NCI-H2227 (cell line): Measurements from ENCODE around the gene DMXL1.
"Not testable (repeated sequence)": the region's sequence is repeated elsewhere in the genome, so short reads cannot be mapped to it uniquely, and the experiment has no call there.

Source experiments
- DNase-seq: peaks from one replicate; lab custom pipeline; 2025; ENCODE audit not compliant: unreplicated experiment; lab: John Stamatoyannopoulos, UW

The DMXL1 gene

DNA sequence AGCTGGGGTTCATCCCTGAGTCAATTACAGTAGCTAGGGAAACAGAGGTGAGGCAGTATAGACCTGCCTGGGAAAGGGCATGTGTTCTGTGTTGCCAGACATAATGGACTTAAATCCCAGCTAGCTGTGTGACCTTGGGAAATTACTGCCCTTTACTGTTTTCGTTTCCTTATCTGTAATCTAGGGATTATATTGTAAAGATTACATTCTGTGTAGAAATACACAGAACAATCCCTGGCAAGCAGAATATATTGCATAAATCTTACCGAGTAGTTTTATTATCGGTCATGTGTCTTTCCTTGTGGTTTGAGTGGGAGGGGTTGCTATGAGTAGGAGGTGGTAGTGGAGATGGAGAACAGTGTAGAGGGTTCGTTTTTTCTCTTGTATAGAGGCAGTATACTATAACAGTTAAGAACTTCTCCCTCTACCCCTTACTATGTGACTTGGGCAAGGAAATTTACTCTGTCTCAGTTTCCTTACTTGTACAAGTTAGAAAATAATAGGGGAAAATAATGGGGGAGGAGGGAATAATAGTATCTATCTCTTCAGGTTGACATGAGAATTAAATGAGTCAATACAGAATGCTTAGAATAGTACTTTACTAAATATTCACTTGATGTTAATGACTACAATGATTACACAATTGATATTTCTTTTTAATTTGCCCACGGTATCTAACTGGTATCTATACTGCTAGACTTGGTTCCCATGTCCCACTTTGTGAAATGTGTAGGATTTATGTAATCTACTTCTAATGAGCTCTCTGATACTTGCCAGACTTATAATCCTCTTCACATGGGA, 7.1 kb upstream of the DMXL1 start:
- no peak for DNase-seq

DNA sequence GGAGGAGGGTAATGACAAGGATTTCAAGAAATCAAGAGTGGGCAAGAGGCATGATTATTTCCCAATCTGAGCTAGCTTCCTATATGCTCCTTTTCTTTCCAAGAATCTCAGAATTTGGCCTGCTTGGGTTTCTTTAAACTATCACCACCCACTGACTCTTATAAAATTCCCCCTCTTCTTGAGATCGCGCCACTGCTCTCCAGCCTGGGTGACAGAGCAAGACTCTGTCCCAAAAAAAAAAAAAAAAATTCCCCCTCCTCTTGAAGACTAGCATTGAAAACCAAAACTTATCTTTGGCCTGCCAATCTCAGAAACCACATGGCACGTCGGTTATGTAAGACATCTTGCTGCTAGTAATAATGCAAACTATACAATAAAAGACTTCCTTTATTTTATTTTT, 3.4 kb upstream of the DMXL1 start:
- DNase-seq: no peak

DNA sequence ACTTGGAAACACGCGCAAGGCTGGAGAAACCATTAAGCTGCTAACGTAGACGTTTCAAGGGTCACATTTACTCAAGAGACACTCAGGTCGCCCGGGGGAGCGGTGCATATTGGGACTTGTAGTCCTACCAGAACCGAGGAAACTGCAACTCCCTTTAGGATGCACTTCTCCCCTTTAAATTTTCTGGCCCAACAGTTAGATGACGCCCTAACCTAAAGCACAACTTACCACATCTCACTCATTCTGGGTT, 384 bp upstream of the DMXL1 start:
- DNase-seq: peak; percentile 90

DNA sequence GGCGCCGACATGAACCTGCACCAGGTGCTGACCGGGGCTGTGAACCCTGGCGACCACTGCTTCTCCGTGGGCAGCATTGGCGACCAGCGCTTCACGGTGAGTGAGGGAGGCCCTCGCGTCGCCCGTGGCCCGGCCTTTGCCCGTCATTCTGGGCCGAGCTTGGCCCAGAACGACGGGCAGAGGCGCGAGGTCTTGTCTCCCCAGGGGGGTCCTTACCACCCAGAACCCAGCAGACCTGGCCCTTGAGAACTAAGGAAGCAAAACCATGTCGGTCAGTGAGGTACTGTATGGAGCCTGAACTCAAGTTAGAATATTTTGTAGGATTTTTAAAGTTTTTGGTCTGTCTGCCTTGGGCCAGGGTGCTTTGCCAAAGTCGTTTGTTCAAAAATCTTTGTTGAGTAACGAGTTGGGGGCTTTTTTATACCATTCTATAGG, 691 bp downstream of the DMXL1 start:
- DNase-seq: peak; percentile 30

DNA sequence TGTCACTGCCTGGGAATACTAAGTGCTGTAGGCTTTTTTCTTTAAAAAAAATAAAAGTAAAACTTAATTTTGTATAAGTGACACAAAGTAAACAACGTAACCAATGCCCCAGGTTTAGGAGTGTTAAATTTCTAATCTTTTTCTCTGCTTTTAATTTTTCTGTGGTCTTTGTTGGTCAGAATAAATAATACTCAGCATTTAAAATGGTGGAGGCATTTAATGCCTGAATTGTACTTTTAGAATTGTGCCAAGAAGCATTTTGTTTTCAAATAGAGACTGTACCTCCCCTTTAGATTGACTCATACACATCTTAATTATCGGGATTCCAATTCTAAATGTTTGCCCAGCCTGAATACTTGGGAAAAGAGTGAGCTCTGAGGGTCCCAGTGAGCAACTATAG, 1.6 kb downstream of the DMXL1 start:
- no peak for DNase-seq

DNA sequence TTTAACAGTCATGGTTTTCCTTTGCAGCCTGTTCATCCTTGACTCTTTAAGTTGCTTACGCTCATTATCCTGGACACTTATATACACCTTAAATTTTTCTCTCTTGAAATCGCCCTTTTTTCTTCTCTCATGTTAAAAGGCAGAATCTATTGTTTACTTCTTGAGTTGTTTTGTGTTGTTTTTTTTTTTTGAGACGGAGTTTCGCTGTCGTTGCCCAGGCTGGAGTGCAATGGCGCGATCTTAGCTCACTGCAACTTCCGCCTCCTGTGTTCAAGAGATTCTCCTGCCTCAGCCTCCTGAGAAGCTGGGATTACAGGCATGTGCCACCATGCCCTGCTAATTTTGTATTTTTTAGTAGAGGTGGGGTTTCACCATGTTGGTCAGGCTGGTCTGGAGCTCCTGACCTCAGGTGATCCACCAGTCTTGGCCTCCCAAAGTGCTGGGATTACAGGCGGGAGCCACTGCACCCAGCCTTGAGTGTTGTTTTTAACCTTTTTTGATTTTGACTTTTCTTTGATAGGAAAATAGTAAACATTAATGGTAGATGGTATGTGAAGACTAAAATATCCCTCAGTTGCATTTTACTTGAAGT, 3.0 kb downstream of the DMXL1 start:
- not testable (repeated sequence) for DNase-seq

DNA sequence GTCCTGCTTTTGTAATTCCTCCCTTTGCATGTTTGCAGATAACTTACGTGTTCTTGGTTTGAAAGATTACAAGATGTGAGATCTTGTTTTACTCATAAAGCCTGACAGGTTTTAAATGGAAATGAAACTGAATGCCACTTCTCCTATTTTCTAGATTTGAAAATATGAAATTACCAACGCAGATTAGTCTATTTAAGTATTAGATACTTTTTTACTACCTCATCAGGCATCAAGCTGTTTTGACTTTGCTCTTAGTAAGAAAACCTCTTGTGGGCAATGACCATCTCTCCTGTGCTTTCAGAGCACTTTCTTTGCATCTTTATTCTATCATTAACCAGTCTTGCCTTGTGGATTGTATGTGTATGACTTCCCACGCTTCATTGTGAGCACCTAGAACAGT, 3.5 kb downstream of the DMXL1 start:
- DNase-seq: no peak

DNA sequence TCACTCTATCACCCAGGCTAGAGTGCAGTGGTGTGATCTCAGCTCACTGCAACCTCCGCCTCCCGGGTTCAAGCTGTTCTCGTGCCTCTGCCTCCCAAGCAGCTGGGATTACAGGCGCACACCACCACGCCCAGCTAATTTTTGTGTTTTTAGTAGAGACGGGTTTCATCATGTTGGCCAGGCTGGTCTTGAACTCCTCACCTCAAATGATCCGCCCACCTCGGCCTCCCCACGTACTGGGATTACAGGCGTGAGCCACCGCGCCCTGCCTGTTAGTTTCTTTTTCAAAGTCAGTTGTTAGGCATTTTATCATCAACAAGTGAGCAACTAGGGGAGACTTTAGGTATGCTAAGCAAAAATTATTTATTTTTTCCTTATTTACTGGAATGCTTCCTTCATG, 4.4 kb downstream of the DMXL1 start:
- DNase-seq: not testable (repeated sequence)

DNA sequence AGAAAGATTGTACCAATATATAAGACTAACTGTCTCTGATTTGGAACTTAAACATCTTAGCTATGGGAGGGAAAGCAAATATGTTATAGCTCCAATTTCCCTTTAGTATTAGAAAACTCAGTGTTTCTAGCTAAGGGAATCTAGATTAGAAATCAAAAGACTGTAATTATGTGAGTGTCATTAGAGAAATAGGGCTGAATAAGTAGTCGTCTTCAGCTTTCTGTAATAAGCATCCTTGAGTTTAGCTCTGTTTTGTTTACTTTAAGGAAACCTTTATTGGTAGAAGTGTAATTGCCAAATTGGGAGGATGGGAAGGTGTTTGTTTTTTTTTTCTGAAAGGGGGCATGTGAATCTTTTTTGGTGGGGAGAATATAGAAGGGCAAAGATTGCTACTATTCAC, 5.2 kb downstream of the DMXL1 start:
- no peak for DNase-seq

DNA sequence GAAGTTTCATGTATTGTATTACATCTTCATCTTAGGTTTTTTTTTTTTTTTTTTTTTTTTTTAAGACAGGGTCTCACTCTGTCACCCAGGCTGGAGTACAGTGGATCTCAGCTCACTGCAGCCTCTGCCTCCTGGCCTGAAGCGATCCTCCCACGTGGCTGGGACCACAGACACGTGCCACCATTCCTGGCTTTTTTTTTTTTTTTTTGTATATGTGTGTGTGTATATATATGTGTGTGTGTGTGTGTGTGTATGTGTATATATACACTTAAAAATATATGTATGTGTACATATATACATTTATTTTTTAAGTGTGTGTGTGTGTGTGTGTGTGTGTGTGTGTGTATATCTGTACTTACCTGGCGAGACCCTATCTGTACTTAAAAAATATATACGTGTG, 6.6 kb downstream of the DMXL1 start:
- DNase-seq: no peak

DNA sequence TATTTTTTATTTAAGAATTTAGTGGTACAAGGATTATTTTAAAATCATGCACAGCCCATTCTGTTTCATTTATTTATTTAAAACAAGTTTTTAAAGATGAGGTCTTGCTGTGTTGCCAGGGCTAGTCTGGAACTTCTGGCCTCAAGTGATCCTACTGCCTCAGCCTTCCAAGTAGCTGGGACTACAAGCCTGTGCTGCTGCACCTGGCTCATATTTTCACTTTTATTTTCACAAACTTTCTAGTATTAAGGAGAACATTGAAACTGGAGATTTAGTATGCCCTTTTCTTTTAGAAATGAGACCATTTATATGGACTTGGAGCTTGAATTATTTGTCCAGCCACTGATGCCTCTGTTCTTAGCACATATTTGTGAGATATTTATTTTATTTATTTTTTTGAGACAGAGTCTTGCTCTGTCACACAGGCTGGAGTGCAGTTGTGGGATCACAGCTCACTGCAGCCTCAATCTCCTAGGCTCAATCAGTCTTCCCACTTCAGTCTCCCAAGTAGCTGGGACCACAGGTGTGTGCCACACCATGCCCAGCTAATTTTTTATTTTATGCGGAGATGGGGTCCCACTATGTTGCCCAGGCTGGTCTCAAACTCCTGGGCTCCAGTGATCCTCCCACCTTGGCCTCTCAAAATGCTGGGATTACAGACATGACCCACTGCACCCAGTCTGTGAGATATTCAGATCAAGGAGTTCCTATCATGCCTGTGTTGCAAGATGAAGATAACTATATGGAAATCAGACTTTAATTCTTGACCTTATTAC, 7.4 kb downstream of the DMXL1 start:
- DNase-seq: no peak

DNA sequence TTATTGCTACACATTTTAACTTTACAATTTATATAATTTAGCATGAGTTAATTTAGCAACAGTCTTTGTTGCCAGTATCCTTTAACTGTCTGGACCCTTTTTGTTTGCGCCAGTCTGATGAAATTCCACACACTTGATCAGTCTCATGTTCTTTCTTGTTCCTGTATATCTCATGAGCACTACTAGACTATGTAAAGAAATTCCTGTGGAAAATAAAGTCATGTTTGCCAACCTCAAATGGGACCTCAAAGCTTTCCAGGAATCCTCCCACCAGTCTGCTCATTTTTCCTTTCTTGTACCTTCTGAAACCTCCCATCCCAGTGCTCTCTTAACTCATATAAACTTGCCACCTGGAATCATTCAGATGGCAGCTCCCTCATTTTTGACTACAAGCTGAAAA, 8.0 kb downstream of the DMXL1 start:
- DNase-seq: no peak

DNA sequence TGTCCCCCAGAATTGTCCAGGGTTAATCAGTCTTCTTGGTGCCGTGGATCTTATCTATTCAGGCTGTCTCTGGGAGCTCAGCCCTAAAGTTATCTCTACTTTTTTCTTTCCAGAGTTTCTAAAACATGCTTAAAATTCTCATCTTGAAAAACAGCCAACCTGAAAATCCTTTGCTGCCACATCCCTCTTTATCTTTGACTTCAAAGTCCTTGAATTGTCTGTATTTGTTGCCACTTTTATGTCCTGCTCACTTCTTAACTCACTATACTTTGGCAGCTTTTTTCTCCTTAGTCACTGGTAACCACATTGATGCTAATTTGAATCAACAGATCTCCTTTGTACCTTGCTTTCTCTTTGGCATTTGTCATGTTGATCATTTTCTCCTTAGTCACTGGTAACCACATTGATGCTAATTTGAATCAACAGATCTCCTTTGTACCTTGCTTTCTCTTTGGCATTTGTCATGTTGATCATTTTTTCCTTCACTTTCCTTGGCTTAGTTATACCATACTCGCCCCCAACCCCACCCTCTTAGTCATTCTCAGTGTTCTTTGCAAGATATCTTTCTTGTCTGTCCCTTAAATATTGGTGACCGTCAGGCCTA, 8.5 kb downstream of the DMXL1 start:
- DNase-seq: no peak

DNA sequence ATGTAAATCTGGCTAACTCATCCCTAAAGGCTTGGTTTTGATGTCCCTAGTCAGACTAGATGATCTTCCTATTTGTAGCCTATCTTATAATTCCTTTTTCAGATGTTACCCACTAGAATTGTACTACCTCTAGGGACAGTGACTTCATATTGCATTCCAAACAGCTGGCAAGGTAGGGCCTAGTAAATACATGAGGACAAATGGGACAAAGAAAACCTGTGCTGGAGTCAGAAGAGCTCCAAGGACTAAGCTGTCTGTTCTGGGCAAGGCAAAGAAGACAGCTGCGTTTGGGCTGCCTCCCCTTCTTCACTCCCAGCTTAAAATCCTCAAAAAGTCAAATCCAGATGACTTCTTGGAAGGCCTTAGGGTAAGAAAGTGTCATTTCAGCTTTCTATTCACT, 10.0 kb downstream of the DMXL1 start:
- no peak for DNase-seq

DNA sequence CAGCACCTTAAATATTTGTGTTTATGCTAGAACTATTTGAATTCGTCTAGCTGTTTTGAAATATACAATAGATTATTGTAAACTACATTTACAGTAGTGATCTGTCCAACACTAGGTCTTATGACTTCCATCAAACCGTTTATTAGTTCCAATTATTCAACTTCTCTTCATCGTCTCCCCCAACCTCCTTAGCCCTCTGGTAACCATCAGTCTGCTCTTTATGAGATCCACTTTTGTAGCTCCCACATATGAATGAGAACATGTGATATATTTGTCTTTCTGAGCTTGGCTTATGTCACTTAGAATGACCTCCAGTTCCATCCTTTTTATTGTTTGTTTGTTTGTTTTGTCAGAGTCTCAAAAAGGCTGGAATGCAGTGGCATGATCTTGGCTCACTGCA, 11.8 kb downstream of the DMXL1 start:
- no peak for DNase-seq

DNA sequence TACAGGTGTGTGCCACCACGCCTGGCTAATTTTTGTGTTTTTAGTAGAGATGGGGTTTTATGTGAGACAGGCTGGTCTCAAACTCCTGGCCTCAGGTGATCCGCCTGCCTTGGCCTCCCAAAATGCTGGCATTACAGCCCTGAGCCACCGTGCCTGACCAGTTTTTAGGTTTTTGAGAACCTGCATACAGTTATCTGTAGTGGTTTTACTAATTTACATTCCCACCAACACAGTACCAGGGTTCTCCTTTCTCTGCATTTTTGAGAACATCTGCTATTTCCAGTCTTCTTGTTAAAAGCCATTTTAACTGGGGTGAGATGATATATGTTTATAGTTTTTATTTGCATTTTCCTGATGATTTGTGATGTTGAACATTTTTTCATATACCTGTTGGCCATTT, 12.8 kb downstream of the DMXL1 start:
- no peak for DNase-seq

DNA sequence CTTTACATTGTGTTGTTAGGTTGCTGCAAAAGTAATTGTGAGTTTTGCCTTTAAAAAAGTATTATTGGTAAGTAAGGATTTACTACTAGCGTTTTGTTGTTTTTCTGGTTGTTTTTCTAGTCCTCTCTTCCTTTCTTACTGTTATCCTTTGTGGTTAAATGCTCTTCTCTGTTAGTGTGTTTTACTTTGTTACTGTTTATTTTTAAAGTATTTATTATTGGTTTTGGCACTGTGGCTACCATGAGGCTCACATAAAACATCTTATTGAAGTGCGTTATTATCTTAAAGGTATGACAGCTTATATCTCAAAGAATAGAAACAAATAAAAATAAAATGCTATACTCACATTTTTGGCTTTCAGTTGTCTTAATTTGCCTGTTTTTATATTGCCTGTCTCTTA, 17.6 kb downstream of the DMXL1 start:
- no peak for DNase-seq

DNA sequence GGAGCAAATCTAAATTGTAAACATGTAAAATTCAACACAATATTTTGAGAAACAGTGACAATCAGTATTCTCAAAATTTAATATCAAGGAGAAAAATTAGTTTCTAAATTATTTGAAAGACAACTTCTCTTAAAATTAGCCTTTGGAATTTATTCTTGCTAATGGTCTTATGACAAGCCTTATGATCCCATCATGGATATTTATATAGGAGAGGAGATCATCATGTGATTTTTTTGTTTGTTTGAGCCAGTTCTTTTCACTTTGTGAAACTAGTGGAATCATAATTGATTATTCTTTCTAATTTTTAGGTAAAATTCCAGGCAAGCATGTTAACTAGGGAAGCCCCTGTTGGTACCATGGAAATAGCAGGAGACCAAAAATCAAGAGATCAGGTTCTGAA, 24.7 kb downstream of the DMXL1 start:
- no peak for DNase-seq

DNA sequence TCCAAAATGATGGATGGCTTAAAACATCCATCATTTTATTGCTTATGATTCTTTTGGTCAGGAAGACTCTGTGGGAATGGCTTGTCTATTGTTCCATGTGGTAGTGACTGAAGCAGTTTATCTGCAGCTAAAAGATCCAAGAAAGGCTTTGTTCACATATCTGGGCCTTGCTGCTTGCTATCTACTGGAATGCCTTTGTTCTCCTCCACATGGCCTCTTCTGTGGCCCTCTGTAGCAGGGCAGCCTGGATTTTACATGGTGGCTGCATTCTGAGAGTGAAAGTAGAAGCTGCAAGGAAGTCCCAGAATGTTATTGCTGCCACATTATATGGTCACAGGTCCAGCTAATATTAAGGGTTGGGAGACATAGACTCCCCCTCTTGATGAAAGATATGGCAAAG, 35.1 kb downstream of the DMXL1 start:
- DNase-seq: no peak

DNA sequence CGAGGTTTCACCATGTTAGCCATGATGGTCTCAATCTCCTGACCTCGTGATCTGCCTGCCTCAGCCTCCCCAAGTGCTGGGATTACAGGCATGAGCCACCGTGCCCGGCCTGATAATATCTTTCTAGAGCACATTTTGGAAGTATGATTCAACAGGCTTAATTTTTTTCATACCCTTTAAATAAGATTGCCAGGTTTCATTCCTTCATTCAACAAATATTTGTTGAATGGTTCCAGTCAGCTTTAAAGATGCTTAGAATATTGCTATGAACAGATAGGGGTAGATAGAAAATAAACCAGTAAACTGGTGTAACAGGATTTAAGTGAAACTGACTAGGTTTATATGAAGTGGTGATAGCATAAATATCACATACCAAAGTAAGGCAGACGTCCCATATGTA, 41.3 kb downstream of the DMXL1 start:
- no peak for DNase-seq

DNA sequence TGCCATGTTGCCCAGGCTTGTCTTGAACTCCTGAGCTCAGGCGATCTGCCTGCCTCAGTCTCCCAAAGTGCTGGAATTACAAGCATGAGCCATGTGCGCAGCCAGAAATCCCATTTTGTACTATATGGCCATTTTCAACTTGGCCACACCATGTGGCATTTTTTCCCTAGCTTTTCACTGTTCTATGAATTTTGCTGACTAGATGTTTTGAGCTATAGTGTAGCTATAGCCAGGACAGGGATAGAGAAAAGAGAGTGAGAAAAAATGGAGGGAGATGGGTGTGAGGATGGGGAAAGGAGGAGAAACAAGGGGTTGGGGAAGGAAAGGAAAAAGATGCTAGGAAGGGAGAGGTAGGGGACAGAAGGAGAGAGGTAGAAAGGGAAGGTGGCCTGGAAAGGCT, 46.4 kb downstream of the DMXL1 start:
- no peak for DNase-seq

DNA sequence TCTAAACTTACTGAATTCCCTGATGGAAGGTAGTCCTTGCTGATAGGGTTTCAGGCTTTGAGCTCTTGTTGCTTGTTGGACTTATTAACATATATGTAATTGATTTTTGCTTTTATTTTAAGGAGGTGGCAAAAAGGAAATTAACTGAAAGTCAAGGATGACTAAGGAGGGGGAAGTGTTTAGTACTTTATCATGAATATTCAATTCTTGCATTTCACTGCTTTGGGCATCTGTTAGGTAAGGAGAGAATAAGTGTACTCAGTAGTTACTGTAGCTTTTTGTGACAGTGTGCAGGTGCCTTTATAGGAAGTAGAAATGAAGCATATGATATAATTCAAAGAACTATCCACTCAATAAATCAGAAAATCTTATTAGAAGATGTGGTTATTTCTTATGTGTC, 47.1 kb downstream of the DMXL1 start:
- no peak for DNase-seq
